Measurements from ENCODE around the gene PLSCR3.

DNA sequence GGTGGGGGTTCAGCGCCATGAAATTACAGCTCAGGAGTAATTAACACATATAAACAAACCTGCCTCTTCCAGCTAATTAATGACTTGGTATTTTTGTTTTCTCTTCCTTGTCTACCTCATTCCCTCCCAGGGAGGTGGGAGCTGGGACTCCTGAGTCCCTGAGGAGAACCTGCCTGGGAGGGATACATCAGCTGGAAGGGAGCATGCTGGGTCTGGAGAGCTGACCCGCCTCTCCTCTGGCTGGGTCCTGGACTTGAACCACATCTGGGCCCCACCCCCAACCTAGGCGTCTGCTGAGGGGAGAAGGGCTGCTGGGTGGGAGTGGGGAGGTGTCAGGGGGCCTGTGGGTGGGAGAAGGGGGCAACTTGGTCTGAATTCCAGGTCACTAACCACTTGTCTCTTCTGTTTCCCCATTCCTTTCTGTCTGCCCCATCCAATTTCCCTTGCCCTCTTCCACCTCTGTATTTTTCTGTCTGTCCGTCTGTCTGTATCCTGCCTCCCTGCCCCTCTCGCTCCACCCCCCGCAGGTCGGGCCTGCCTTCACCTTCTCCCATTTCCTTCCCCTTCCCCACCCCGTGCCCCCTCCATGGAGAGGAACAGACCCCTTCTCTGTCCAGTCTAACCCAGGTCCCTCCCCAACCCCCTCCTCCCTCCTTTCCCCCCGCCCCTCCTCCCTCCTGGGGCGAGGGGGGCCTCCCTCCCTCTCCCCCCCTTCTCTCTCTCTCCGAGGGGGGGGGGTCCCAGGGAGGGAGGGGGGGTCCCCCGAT lies 13.3 kb upstream of the PLSCR3 start, which contains the start of gene NLGN2:
- no peak for TF ChIP-seq CTCF (IDR thresholded peaks at IDR 0.05)
- TF ChIP-seq POLR2A (IDR thresholded peaks at IDR 0.05), result no peak

Data from right lobe of liver (tissue), 4 donors.